GM19468 (cell line): ENCODE data around the gene CASKIN1.
"Not testable (repeated sequence)": the region's sequence is repeated elsewhere in the genome, so short reads cannot be mapped to it uniquely, and the experiment has no call there.

ENCODE experiments used
- ATAC-seq: cut with Tn5 transposase; IDR thresholded peaks from one replicate; pipeline ENCODE4 v1.9.1; 2021; ENCODE audit warnings: mild to moderate bottlenecking, moderate library complexity, moderate number of reproducible peaks; ENCODE audit not compliant: unreplicated experiment; ENCODE audit errors: extremely low read depth

Gene CASKIN1, protein sequence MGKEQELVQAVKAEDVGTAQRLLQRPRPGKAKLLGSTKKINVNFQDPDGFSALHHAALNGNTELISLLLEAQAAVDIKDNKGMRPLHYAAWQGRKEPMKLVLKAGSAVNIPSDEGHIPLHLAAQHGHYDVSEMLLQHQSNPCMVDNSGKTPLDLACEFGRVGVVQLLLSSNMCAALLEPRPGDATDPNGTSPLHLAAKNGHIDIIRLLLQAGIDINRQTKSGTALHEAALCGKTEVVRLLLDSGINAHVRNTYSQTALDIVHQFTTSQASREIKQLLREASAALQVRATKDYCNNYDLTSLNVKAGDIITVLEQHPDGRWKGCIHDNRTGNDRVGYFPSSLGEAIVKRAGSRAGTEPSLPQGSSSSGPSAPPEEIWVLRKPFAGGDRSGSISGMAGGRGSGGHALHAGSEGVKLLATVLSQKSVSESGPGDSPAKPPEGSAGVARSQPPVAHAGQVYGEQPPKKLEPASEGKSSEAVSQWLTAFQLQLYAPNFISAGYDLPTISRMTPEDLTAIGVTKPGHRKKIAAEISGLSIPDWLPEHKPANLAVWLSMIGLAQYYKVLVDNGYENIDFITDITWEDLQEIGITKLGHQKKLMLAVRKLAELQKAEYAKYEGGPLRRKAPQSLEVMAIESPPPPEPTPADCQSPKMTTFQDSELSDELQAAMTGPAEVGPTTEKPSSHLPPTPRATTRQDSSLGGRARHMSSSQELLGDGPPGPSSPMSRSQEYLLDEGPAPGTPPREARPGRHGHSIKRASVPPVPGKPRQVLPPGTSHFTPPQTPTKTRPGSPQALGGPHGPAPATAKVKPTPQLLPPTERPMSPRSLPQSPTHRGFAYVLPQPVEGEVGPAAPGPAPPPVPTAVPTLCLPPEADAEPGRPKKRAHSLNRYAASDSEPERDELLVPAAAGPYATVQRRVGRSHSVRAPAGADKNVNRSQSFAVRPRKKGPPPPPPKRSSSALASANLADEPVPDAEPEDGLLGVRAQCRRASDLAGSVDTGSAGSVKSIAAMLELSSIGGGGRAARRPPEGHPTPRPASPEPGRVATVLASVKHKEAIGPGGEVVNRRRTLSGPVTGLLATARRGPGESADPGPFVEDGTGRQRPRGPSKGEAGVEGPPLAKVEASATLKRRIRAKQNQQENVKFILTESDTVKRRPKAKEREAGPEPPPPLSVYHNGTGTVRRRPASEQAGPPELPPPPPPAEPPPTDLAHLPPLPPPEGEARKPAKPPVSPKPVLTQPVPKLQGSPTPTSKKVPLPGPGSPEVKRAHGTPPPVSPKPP (N-terminal part only)

DNA sequence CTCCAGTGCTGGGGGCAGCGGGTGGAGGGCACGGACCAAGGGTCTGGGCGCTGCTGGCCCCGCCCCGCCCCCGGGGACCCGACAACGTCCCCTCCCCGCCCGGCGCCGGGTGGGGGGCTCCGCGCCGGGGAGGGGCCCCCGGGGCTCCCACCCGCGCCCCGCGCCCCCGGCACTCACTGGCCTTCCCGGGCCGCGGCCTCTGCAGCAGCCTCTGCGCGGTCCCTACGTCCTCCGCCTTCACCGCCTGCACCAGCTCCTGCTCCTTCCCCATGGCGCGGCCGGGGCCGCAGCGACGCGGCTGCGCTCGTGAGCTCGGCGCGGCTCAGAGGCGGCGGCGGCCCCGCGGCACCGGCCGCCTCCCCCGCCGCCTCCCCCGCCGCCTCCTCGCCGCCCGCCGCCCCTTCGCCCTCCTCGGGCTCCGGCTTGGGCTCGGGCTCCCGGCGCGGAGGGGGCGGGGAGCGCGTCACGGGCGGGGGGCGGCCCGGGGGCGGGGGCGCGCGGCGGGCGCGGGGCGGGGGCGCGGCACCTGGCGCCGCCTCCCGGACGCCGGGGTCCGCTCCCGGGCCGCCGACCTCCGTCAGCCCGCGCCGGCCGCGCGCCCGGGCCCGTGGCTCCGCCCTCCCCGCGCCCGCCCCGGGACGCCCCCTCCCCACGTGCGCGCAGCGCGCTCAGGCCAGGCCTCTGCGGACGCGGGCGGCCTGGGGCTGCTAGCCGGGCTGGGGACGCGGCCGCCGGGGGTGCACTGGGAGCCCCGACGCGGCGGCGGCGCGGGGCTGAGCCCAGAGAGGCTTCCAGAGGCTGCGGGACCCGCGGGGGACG lies at the start of gene CASKIN1:
Gene CASKIN1 (minus strand): TSS at position 444 of the 819 bp plus-strand sequence. CDS start 173 bp downstream, at position 271.
- ATAC-seq = no peak

DNA sequence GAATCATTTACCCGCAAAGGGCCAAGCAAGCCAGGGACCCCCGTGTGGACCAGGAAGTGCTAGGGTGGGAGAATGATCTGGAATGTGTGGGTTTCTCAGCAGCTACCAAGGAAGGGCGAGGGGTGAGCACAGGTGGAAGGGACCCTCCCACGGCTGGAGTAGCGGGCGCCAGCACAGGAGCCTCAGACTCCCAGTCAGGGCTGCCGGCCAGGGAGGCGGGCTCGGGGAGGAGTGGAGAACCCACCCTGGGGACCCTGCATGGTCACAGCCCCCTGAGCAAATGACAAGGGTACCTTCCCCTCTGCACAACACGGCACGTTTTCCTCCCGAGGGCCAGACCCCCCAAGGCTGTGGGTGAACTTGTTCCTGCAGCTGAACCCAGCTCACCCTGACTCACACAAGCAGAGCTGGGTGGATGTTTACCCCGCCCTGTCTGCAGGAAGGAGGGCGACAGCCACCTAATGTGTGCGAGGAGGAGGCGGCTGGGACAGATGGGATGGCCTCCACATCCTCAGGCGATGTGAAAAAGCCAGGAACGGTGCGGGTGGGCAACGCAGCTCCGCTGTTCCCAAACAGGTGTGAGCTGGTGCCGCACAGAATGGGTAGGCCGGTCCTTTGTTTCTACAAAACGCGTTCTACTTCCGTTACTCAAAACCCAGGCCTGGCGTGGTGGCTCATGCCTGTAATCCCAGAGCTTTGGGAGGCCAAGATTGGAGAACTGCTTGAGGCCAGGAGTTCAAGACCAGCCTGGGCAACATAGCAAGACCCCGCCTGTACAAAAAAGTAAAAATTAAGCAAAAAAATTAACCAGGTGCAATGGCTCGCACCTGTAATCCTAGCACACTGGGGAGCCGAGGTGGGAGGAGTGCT lies 48.8 kb upstream of the CASKIN1 start:
- ATAC-seq = no peak

DNA sequence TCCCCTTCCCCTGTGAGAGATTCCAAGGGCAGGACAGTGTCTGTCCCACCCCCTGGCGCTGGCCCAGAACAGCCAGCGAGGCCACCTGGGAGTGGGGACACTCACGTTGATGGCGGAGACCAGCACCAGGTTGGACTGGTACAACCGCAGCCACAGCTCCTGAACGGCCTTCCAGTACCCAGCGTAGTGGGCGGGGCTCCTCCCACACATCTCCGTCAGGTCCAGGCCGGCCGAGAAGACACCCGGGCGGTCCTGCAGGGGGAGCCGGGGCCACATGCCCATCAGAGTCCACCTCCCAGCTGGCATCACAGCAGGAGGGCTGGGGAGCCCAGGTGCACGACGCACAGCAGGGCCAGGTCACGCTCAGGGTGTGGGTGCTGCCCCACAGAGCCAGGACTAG lies 47.9 kb upstream of the CASKIN1 start:
- no peak for ATAC-seq

DNA sequence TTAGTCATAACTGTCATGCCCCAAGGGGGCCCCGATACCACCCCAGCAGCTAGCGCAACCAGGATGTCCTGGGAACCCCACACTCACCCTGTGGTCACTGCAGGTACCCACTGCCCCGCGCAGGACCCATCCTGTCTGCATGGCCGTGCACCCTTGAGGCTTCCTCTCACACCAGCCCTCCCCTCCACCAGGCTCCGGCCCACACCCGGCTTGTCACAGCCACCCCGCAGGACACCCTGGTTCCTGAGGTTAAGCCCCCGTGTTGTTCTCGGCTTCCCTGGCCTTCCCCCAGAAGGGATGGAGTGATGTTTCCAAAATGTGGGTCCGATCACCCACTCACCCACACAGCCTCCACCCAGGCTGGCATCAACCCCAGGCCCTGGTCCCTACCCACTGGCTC lies 47.4 kb upstream of the CASKIN1 start:
- ATAC-seq = no peak

DNA sequence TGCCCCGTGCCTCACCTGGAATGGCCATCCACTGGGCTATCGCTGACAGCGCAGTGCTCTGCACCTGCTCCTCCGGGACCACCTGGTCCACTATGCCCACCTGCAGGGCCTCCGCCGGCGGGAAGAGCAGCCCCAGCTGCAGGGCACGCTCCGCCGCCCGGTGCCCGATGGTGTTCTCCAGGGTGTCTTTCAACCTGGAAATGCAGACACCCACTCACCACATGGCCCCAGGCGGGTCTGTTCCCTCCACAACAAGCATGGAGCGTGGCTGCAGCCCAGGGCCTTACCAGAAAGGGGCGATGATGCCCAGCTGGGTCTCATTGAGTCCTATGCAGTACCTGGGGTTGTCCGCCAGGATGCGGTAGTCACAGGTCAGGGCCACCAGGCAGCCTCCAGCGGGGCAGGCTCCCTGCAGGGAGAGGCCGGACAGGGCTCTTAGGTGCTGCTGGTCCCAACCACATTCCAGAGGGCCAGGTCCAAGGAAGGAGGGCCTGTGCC lies 46.7 kb upstream of the CASKIN1 start:
- no peak for ATAC-seq

DNA sequence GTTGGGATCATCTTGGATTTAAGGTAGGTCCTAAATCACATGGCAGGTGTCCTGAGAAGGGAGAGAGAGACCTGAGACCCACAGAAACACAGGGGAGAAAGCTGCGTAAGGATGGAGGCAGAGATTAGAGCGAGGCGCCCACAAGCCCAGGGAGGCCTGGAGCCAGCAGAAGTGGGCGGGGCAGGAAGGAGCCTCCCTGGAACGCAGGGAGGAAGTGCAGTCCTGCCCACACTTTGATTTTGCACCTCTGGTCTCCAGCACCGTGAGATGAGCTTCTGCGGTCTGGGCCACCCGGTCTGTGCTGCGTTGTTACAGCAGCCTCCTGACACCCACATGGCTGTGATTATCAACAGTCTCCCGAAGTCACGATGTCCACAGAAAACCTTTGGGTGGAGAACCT lies 46.2 kb upstream of the CASKIN1 start:
- ATAC-seq = no peak

DNA sequence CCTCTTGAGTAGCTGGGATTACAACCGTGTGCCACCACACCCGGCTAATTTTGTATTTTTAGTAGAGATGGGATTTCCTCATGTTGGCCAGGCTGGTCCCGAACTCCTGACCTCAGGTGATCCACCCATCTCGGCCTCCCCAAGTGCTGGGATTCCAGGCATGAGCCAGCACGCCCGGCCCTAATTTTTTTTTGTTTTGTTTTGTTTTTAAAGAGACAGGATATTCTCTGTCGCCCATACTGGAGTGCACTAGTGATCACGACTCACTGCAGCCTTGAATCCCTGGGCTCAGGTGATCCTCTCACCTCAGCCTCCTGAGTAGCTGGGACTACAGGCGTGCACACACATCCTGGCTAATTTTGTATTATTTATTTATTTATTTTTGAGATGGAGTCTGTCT lies 43.9 kb upstream of the CASKIN1 start:
- not testable (repeated sequence) for ATAC-seq

DNA sequence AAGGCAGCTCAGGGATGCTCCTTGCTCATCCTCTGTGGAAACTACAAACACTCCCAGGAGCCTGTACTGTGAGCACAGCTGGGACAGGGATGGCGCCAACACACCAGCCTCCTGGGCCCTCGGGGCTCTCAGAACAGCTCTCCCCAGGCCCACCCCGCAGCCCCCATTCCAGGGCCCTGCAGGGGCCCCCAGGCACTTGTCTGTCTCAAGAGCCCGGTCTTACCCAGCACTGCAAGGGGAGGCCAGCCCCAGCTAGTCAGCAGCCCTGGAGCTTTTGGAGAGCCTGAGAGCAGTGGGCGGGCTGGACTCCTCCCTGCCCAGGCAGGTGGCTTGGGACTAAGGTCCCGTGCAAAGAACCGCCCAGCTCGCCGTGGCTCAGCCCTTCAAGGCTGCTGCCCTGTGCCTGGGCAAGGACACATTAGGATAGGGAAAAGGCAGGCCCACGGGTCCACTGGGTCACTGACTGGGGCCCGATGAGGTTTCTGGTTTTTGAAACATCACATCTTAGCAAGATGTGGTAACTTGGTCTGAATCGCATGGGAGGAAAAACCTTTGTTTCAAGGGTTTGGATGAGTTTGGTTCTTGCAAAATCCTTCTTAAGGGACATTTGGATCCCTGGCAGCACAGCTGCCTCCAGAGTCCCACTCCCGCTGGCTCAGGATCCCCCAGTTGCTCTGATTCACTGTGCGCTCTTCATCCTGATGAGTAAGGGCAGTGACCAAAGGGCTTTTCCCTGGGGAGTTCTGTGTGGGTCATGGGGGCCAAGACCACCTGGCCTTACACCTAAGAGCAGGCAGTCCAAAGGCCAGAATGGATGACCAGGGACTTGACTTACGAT lies 42.7 kb upstream of the CASKIN1 start:
- ATAC-seq = no peak

DNA sequence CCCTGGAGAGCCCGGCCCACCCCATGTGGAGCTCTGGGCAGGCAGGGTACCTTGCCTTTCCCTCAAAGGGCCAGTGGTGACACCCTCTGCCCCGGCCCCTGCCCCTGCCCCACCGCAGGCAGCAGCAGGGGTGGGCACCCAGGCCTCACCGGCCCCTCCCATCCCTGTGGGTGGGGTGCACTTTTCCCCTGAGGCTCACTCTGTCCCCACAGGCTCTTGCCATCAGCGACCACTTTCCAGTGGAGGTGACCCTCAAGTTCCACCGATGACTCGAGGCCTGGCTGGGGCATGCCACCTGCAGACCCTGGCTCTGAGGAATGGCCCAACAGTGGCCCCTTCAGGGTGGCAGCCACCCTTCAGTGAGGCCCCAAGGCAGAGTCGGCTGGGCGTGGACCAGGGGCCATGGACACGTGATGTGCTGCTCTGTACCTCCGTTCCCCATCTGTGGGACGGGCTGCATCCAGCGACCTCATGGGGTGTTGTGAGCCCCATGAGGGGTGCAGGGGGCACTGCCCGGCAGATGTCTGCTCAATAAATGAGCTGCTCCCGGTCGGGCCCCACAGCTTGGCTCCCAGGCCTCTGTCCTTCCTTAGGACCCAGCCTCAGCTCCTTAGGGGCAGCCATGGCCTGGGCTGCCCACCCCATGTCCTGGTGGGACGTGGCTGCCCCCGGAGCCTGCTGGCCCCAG lies 41.9 kb upstream of the CASKIN1 start:
- ATAC-seq = no peak

DNA sequence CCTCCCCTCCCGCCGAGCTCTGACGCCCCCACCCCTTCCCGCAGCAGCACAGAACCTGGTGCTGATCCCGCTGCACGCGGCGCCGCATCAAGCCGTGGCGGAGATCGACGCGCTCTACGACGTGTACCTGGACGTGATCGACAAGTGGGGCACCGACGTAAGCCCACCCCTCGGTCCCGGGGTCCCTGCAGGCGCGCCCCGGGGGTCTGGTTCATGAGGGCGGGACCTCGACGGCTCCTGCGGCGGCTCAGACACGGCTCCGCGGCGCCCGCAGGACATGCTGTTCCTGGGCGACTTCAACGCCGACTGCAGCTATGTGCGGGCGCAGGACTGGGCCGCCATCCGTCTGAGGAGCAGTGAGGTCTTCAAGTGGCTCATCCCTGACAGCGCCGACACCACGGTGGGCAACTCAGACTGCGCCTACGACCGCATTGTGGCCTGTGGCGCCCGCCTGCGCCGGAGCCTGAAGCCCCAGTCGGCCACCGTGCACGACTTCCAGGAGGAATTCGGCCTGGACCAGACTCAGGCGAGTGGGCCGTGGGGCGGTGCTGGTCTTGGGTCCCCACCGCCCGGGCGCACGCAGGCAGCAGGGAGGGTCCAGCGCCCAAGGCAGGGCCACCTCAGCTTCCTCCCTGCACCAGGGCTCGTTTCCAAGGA lies 41.2 kb upstream of the CASKIN1 start:
- ATAC-seq = no peak

DNA sequence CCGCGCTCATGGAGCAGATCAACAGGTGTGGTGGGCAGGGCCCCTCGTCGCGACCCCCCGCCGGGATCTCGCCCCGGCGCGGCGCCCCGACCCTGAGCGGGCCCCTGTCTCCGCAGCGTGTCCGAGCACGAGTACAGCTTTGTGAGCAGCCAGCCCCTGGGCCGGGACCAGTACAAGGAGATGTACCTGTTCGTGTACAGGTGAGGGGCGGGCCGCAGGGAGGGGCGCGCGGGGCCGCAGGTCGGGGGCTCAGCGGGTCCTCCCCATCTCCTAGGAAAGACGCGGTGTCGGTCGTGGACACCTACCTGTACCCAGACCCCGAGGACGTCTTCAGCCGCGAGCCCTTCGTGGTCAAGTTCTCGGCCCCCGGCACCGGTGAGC lies 40.7 kb upstream of the CASKIN1 start:
- ATAC-seq = no peak

DNA sequence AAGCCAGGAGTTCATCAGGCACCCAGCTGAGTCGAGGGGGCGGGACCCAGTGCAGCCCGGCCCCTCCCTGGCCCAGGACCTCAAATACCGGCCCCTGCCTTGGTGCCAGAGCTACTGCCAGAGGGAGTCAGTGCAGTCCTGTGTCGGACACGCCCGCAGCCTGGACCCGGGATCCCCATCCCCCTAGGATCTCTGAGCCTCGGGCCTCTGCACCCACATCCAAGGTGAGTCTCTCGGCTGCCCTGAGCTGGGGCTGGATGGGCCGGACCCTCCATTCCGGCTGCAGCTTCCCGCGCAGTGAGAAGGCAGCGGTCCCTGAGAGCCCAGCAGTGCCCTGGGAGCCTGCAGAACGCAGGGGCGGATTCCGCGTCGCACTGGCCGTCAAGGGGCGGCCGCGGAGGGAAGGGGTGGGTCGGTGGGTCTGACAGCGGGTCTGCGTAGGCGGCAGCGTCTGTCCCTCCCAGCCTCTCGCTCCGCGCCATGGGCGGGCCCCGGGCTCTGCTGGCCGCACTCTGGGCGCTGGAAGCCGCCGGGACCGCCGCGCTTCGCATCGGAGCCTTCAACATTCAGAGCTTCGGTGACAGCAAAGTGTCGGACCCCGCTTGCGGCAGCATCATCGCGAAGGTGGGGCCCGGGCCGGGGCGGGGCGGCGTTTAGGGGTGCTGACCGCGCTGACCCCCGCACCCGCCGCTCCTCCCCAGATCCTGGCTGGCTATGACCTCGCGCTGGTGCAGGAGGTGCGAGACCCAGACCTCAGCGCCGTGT lies 40.1 kb upstream of the CASKIN1 start, which contains the start of gene DNASE1L2:
Gene DNASE1L2 (plus strand): TSS at position 108 of the 765 bp plus-strand sequence. CDS start 373 bp downstream, at position 481.
- ATAC-seq = no peak

DNA sequence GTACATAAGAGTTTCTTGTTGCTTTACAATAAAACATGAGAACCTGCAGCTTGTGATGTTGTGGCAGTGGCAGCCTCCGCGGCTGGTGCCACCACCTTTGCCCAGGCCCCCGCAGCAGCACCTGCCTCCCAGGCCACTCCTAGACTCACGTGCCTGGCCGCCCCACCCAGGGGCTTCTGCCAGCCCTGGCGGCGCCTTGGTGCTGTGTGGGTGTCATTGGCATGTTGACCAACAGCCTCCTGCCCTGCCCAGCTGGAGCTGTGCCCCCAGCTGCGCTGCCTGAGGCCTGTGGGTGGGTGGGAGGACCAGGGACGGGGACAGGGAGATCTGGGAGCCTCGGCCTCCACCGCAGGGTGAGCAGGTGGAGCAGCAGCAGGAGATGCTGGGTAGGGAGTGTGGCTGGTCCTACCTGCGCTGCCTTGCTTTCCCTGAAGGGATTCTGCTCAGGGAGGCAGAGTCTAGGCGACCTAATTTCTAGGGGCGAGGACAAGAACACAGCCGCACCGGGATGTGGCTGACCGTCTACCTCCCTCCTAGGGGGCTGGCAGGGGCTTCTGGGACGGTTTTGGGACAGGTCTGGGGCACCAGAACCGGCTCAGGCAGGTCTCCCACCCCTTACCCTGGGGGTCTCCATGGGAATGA lies 39.4 kb upstream of the CASKIN1 start:
- ATAC-seq = no peak

DNA sequence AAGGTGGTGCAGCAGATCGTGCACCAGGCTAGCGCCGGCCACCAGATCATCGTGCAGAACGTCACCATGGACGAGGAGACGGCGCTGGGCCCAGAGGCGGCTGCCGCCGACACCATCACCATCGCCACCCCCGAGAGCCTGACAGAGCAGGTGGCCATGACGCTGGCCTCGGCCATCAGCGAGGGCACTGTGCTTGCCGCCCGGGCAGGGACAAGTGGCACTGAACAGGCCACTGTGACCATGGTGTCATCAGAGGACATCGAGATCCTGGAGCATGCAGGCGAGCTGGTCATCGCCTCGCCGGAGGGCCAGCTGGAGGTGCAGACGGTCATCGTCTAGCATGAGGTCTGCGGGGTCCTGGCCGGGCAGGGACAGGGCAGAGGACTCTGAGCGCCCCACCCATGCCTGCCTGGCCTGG lies 38.8 kb upstream of the CASKIN1 start:
- no peak for ATAC-seq

DNA sequence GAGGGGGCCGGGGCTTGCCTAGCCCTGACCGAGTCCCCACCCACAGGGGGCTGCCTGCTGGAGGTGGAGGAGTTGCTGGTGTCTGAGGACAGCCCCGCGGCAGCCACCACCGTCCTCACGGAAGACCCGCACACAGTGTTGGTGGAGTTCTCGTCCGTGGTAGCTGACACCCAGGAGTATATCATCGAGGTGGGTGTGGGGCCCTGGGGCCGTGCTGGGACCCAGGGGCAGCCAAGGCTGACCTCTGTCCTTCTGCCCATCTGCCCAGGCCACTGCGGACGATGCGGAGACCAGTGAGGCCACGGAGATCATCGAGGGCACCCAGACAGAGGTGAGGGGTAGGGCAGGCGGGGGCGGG lies 38.4 kb upstream of the CASKIN1 start:
- no peak for ATAC-seq
